LNCAP (cell line): ENCODE data around the gene FOXRED2.

Experiments used
- TF ChIP-seq, protein P1 (sequence below): fragments of 450-650 bp; IDR thresholded peaks from 2 replicates; pipeline ENCODE4 v1.5.1; 2017; ENCODE audit warnings: mild to moderate bottlenecking

Gene FOXRED2

DNA sequence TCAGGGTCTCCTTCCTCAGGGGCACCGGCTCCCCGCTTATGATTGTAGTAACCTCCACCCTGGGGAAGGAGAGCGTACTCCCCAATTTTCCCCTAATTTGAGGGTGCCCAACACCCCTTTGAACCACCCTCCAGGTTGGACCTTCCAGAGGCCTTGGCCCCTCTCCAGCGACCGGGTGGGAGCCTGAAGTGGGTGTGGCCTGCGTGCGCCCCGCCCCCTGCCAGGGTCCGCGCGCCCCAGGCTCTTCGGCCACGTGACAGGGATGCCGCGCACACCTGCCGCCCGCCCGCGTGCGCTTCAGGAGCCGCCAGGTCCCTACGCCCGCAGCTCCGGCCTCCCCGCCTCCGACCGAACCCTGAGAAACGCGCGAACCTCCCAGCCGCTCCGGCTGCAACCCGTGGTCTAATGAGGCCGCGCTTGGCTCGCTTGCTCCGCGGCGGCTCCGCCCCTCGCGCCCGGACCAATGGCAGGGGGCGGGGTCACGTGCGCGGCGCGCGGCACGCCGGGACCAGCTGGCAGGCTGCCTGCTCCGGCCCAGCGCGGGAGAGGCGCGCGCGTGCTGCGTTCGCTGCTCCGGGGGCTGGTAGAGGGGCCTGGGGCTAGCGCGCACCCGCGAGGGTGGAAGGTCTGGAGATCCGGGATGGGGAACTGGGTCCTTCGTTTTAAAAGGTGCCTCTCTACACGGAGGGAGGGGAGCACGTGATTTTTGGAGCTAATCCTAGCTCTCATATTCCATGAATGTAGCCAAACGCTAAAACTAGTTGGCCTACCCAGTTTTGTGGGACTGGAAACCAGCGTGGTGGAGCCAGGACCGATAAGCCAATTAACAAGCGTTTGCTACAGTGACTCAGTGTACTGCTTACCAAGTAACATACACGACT, at the start of gene FOXRED2:
FOXRED2 (minus strand) TSS at position 404 of the 881 bp plus-strand sequence. CDS start 618 bp downstream, outside the sequence.
- TF ChIP-seq, protein P1, sequence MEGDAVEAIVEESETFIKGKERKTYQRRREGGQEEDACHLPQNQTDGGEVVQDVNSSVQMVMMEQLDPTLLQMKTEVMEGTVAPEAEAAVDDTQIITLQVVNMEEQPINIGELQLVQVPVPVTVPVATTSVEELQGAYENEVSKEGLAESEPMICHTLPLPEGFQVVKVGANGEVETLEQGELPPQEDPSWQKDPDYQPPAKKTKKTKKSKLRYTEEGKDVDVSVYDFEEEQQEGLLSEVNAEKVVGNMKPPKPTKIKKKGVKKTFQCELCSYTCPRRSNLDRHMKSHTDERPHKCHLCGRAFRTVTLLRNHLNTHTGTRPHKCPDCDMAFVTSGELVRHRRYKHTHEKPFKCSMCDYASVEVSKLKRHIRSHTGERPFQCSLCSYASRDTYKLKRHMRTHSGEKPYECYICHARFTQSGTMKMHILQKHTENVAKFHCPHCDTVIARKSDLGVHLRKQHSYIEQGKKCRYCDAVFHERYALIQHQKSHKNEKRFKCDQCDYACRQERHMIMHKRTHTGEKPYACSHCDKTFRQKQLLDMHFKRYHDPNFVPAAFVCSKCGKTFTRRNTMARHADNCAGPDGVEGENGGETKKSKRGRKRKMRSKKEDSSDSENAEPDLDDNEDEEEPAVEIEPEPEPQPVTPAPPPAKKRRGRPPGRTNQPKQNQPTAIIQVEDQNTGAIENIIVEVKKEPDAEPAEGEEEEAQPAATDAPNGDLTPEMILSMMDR = no peak

DNA sequence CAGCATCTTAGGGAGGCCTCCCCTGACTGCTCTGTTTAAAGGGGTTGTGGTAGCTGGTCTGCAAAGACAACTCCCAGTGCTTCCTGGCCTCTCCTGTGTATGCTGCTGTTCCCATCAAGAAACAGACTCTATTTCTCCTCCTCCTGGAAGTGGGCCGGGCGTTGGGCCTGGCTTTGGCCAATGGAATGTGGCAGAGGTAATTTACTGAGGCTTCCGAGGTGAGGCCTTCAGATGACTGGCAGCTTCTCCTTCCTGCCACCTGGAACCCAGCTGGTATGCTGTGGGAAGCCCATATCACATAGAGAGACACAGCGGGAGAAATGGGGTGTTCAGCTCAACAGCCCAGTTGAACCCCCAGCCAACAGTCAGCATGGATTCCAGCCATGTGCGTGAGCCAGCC, 47.3 kb upstream of the FOXRED2 start:
- TF ChIP-seq, protein P1 = no peak

DNA sequence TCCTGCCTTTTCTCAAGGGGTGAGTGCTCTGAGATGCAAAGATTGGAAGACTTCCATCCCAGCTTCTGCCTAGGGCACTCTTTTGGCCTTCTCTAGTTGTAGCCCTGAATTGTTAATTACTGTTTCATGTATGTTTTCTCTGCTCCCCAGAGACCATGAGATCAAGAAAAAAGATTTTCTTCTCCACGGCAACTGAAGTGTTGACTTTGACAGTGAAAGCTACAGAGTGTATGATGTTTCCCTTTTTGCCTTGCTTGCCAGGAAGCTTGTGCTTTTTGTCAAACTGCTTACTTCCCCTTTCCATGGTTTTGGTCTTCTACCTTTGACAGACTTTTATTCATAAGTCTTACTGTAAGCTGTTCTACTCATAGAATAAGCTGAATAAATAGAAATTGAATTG, 45.4 kb upstream of the FOXRED2 start:
- TF ChIP-seq, protein P1 = no peak

DNA sequence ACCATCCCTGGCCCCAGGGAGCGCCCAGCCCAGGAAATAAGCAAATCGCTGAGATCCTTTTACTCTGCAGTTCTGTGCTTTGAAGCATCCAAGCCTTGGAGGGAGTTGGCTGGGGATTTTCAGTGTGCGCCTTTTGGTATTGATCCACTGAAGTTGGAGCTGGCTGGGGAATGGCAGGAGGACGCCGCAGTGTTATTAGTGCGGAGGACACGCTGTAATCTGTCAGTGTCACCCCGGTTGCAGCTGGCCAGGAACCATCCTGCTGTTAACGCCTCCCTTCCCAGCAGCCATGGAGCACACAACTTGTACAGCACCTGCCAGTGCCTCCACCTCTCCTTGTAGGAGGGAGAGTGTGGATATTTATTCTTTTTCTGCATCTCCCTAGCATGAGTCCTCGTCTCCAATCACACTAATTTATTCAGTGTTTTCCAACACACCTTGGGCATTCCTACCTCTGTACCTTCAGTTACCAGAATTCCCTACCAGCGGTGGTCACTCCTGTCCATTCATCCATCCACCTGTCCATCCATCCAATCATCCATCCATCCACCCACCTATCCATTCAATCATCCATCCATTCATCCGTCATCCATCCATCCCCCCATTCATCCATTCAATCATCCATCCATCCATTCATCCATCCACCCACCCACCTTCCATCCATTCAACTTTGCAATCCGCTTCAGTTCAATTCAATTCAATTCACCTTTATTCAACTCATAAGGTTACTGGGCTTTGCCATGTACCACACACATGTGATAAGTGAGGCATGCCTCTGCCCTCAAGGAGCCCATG, 44.1 kb upstream of the FOXRED2 start:
- TF ChIP-seq, protein P1 = no peak

DNA sequence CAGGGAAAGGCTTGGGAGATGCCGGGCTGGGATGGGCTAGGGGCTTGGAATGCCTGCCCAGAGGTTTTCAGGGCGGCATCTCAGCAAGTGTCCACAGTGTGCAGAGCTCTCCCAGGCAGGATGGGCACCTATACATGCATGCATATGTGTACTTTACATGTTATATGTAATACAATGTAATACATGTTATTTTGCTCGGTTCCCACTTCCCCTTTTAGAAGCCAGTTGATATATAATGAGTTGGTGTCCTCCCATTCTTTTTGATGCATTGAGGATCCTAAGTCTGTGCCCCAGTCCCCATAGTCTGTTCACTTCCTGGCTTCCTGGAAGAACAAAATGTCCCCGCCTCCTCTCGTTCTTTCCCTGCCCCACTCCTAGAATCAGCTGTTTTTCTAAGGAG, 42.2 kb upstream of the FOXRED2 start:
- TF ChIP-seq, protein P1 = no peak

DNA sequence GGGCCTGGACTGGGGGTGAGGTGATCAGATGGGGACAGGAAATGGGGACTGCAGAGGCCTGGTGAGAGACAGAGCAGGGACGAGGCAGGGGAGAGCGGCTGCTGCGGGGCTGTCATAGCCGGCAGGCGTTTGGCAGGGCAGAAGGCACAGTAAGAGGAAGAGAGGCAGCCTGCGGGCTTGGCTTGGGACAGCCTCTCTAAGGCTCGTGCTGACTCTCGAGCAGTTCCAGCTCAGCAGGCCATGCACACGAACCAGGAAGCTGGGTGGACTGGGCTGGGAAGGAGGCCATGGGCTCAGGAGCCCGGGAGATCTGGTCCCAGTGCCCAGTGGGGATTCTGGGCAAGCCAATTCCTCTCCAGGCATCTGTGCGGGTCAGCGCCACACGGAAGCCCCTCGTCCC, 41.8 kb upstream of the FOXRED2 start:
- TF ChIP-seq, protein P1 = no peak

DNA sequence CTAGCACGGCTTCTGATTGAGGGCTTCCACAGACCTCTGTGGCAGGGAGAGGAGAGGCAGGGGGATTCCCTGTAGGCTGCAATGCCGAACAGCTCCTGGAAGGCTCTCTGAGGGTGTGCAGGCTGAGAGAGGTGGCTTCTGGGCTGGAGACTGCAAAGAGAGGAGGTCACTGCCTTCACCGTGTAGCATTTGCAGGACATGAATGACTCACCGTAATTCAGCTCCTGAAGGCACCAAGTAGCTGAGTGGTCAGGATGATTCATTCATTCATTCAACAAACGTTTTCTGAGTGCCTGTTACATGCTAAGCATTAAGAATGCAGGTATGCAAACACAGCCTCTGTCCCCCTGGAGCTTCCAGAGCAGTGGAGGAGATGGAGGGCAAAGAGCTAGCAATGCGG, 40.1 kb upstream of the FOXRED2 start:
- TF ChIP-seq, protein P1 = no peak
